Hepatocyte (in vitro differentiated cells): Measurements from ENCODE around the gene BBS1. TPM values are rescaled to one million over a fixed set of nuclear protein-coding genes. Genes with fewer than 3 reads are reported as not detected.

Experiments
- DNase-seq: peaks from one replicate; pipeline ENCODE4 v3.0.0-alpha.2; 2016; ENCODE audit warnings: low spot score
- H2AFZ ChIP-seq: fragments of 200-600 bp; sonication (generic); 2 replicates; pipeline ENCODE4 v1.6.0; 2016; ENCODE audit warnings: antibody characterized with exemption, mild to moderate bottlenecking
- H3K27ac ChIP-seq: fragments of 200-600 bp; sonication (generic); 2 replicates; pipeline ENCODE4 v1.5.1; 2016; ENCODE audit warnings: mild to moderate bottlenecking
- H3K27me3 ChIP-seq: fragments of 200-600 bp; sonication (generic); 2 replicates; pipeline ENCODE4 v1.6.1; 2016
- H3K36me3 ChIP-seq: fragments of 200-600 bp; sonication (generic); replicated peaks from 2 replicates; pipeline ENCODE4 v1.5.1; 2016; ENCODE audit warnings: low read depth; ENCODE audit not compliant: insufficient read depth
- H3K4me1 ChIP-seq: fragments of 200-600 bp; sonication (generic); 2 replicates; pipeline ENCODE4 v1.5.1; 2016; ENCODE audit warnings: mild to moderate bottlenecking, moderate library complexity; ENCODE audit not compliant: insufficient read depth
- H3K4me2 ChIP-seq: fragments of 200-600 bp; sonication (generic); 2 replicates; pipeline ENCODE4 v1.6.0; 2016
- H3K4me3 ChIP-seq: fragments of 200-600 bp; sonication (generic); 2 replicates; pipeline ENCODE4 v1.5.1; 2016; ENCODE audit warnings: mild to moderate bottlenecking
- H3K79me2 ChIP-seq: fragments of 200-600 bp; sonication (generic); 2 replicates; pipeline ENCODE4 v1.6.0; 2017; ENCODE audit warnings: mild to moderate bottlenecking
- H3K9me2 ChIP-seq: fragments of 200-600 bp; sonication (generic); replicated peaks from 2 replicates; pipeline ENCODE4 v1.6.0; 2017; ENCODE audit warnings: mild to moderate bottlenecking; ENCODE audit not compliant: insufficient read depth
- H3K9me3 ChIP-seq: fragments of 200-600 bp; sonication (generic); 2 replicates; pipeline ENCODE4 v1.5.1; 2016; ENCODE audit warnings: low read depth, mild to moderate bottlenecking
- H4K20me1 ChIP-seq: fragments of 200-600 bp; sonication (generic); 2 replicates; pipeline ENCODE4 v1.6.0; 2016; ENCODE audit warnings: mild to moderate bottlenecking; ENCODE audit not compliant: insufficient read depth, poor library complexity, severe bottlenecking
- EZH2 ChIP-seq: fragments of 200-600 bp; sonication (generic); IDR thresholded peaks from 2 replicates; pipeline ENCODE4 v1.6.1; 2016; ENCODE audit warnings: antibody characterized with exemption, mild to moderate bottlenecking, borderline replicate concordance
- EZH2phosphoT487 ChIP-seq: fragments of 200-600 bp; sonication (generic); IDR thresholded peaks from one replicate; pipeline ENCODE4 v1.6.1; 2018; ENCODE audit warnings: antibody characterized with exemption, mild to moderate bottlenecking, low read depth, moderate library complexity; ENCODE audit not compliant: unreplicated experiment, severe bottlenecking
- WGBS: methylation state at CpG from one replicate; pipeline ENCODE4 v1.1.6; 2016; ENCODE audit warnings: low lambda C conversion rate; ENCODE audit errors: missing lambda C conversion rate; 5-methylcytosine and 5-hydroxymethylcytosine counted together
- polyA plus RNA-seq: library from polyadenylated mRNA; unstranded; fragments of >200 nt; fragmentation: Nextera tagmentation; extraction: Ambion mirVana; gene quantifications from 2 replicates; pipeline ENCODE4 v1.2.1, GENCODE V29; 2016
- total RNA-seq: library from RNA; depleted of rRNA; stranded (reverse); fragments of >200 nt; gene quantifications from 2 replicates; pipeline ENCODE4 v1.2.3, GENCODE V29; 2014
- TF ChIP-seq, protein P1 (sequence below): fragments of 200-600 bp; sonication (generic); IDR thresholded peaks from 2 replicates; pipeline ENCODE4 v1.5.1; 2016; ENCODE audit warnings: antibody characterized with exemption, mild to moderate bottlenecking; ENCODE audit not compliant: poor library complexity

The BBS1 gene
- total and polyA plus RNA-seq, 2 experiments from 2014 or later = 25.1 to 27.7 TPM

DNA sequence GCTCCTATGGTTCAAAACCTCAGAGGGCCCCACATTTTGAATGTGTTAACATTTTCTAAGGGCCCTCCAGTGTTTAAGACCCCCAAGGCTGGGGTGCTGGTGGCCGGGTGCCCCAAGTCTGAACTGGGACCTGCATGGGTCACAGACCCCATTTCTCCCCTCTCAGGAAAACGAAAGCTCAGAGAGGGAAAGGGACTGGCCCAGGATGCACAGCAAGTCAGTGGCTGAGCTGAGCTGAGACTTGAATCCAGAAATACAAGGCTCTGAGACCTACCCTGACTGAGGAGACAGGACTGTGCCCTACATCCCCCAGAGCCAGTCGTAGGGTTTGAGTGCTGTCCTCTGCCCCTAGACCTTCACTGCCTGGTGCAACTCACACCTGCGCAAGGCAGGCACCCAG lies 40.5 kb downstream of the BBS1 start:
- TF ChIP-seq EZH2phosphoT487 (no peak), EZH2 (no peak)
- TF ChIP-seq, protein P1, sequence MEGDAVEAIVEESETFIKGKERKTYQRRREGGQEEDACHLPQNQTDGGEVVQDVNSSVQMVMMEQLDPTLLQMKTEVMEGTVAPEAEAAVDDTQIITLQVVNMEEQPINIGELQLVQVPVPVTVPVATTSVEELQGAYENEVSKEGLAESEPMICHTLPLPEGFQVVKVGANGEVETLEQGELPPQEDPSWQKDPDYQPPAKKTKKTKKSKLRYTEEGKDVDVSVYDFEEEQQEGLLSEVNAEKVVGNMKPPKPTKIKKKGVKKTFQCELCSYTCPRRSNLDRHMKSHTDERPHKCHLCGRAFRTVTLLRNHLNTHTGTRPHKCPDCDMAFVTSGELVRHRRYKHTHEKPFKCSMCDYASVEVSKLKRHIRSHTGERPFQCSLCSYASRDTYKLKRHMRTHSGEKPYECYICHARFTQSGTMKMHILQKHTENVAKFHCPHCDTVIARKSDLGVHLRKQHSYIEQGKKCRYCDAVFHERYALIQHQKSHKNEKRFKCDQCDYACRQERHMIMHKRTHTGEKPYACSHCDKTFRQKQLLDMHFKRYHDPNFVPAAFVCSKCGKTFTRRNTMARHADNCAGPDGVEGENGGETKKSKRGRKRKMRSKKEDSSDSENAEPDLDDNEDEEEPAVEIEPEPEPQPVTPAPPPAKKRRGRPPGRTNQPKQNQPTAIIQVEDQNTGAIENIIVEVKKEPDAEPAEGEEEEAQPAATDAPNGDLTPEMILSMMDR = no peak
- Histone ChIP-seq H3K27ac (no peak overlapping the region), H3K79me2 (no peaks in the 10 kb centered on the region), H3K4me1 (peaks cover 10% of the 10 kb centered on the region), H3K4me3 (no peak overlapping the region), H4K20me1 (no peaks in the 10 kb centered on the region), H2AFZ (no peak overlapping the region), H3K4me2 (no peak overlapping the region), H3K27me3 (no peaks in the 10 kb centered on the region), H3K9me2 (no peaks in the 10 kb centered on the region), H3K36me3 (no peaks in the 10 kb centered on the region), H3K9me3 (no peaks in the 10 kb centered on the region)
- WGBS = 89% methylated on average over 4 of the region's 4 CpGs
- no peak for DNase-seq

DNA sequence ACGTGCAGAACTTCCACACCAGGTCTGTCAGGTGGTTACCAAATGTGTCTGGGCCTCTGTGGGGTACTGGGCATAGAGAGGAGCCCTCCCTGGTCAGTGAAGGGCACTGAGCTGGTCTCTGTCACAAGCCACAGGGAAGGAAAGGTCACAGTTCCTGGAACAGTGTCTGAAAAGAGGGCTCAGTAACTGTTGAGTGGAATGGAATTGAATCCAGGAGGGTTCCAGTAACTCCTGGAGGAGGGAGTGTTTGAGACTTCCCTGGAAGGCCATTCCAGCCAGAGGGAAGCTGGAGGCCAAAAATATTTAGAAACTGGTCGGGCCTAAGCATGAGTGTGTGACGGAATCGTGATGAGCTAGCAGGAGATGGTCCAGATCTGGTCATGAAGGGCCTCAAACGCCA lies 44.2 kb downstream of the BBS1 start:
- no peak for TF ChIP-seq EZH2
- H3K27ac ChIP-seq = no peak overlapping the region
- no peaks in the 10 kb centered on the region for H3K4me1 ChIP-seq
- no peak overlapping the region for H3K4me3 ChIP-seq
- H4K20me1 ChIP-seq = no peaks in the 10 kb centered on the region
- no peaks in the 10 kb centered on the region for H3K36me3 ChIP-seq
- no peak overlapping the region for H3K4me2 ChIP-seq
- no peaks in the 10 kb centered on the region for H3K9me3 ChIP-seq
- DNase-seq = no peak
- H3K79me2 ChIP-seq = no peaks in the 10 kb centered on the region
- H3K27me3 ChIP-seq = no peaks in the 10 kb centered on the region
- 88% methylated on average over 5 of the region's 5 CpGs for WGBS
- H2AFZ ChIP-seq = no peak overlapping the region
- H3K9me2 ChIP-seq = no peaks in the 10 kb centered on the region

DNA sequence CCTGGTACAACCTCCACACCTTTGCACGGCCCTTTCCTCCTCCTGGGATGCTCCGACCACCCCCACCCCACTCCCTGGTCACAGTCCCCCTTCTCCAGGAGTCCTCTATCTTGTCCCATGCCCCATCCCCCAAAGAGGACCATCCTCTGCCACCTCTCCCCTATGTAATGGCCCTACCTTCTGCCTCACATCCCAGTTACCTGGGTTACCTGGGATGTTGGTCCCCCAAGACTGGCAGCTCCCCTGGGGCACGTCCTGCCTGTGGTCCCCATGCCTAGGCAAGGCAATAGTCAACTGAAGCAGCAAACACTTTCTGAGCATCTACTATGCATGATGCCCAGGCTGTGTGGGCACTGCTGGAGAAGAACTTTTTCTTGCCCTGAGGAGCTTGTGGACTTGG lies 45.0 kb downstream of the BBS1 start:
- H3K4me1 ChIP-seq = no peaks in the 10 kb centered on the region
- H3K4me3 ChIP-seq = no peak overlapping the region
- no peak overlapping the region for H3K4me2 ChIP-seq
- no peaks in the 10 kb centered on the region for H3K9me2 ChIP-seq
- H3K27ac ChIP-seq = no peak overlapping the region
- DNase-seq = no peak
- H4K20me1 ChIP-seq = no peaks in the 10 kb centered on the region
- no peak overlapping the region for H2AFZ ChIP-seq
- no peaks in the 10 kb centered on the region for H3K9me3 ChIP-seq
- H3K36me3 ChIP-seq = no peaks in the 10 kb centered on the region
- 67% methylated on average over 1 of the region's 3 CpGs for WGBS
- no peaks in the 10 kb centered on the region for H3K27me3 ChIP-seq
- H3K79me2 ChIP-seq = no peaks in the 10 kb centered on the region
- no peak for TF ChIP-seq EZH2phosphoT487

DNA sequence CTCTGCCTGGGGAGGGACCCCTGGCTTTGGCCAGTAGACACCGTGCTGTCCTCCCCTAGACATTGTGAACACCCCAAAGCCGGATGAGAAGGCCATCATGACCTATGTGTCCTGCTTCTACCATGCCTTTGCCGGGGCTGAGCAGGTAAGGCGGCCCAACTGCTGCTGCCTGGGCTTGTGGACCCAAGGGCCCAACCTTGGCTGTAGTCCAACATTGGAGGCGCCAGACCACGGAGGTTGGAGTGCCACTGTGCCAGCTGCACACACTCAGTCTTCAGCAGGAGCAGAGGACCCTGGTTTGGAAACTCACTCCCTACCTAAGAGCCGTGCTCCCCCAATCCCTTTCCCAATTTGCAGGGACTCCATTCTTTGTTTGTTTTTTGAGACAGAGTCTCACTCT lies 45.7 kb downstream of the BBS1 start:
- Histone ChIP-seq H4K20me1 (no peaks in the 10 kb centered on the region), H3K4me3 (no peak overlapping the region), H2AFZ (no peak overlapping the region), H3K9me3 (no peaks in the 10 kb centered on the region), H3K27ac (no peak overlapping the region), H3K4me2 (no peak overlapping the region), H3K79me2 (no peaks in the 10 kb centered on the region), H3K9me2 (no peaks in the 10 kb centered on the region), H3K4me1 (no peaks in the 10 kb centered on the region), H3K27me3 (no peaks in the 10 kb centered on the region), H3K36me3 (no peaks in the 10 kb centered on the region)
- TF ChIP-seq EZH2phosphoT487 (no peak), EZH2 (no peak)
- TF ChIP-seq, protein P1 = no peak
- DNase-seq = no peak
- WGBS = 91% methylated on average over 7 of the region's 7 CpGs
